ENCODE results near the gene LMO1. TPM values are rescaled to one million over a fixed set of nuclear protein-coding genes. Genes with fewer than 3 reads are reported as not detected.

Gene LMO1
- total RNA-seq, 2 experiments from 2014 or later, result not detected

- Mint-ChIP-seq H3K27me3 (no peaks in the 10 kb centered on the region), H3K36me3 (ENCODE audit: low read depth) (no peaks in the 10 kb centered on the region), H3K9me3 (no peaks in the 10 kb centered on the region), H3K4me3 (no peak overlapping the region), H3K27ac (no peak overlapping the region), H3K4me1 (no peaks in the 10 kb centered on the region)
- CTCF ChIA-PET, result no interaction called here
- POLR2A ChIA-PET, result no interaction called here
- peak; percentile 11 for DNase-seq
Measured at GRCh38 chr11:8294251-8294935, 30.7 kb upstream of the LMO1 start.

- Mint-ChIP-seq H3K9me3 (no peaks in the 10 kb centered on the region), H3K4me3 (no peak overlapping the region), H3K36me3 (ENCODE audit: low read depth) (no peaks in the 10 kb centered on the region), H3K27me3 (peaks cover 2% of the 10 kb centered on the region), H3K27ac (no peak overlapping the region), H3K4me1 (no peaks in the 10 kb centered on the region)
- DNase-seq, result peak; percentile 13
- CTCF ChIA-PET, result no interaction called here
- POLR2A ChIA-PET, result no interaction called here
Measured at GRCh38 chr11:8293171-8293570, 29.5 kb upstream of the LMO1 start.

GRCh38 chr11:8292351-8292750 is 28.7 kb upstream of the LMO1 start:
- peak; percentile 13 for DNase-seq
- no peaks in the 10 kb centered on the region for H3K36me3 Mint-ChIP-seq (ENCODE audit: low read depth)
- ChIA-PET CTCF (no interaction called here), POLR2A (no interaction called here)
- H3K4me1 Mint-ChIP-seq, result no peaks in the 10 kb centered on the region
- peaks cover 2% of the 10 kb centered on the region for H3K27me3 Mint-ChIP-seq
- H3K4me3 Mint-ChIP-seq, result no peak overlapping the region
- H3K9me3 Mint-ChIP-seq, result no peaks in the 10 kb centered on the region
- no peak overlapping the region for H3K27ac Mint-ChIP-seq

GRCh38 chr11:8291421-8292350 is 28.0 kb upstream of the LMO1 start:
- ChIA-PET POLR2A (no interaction called here), CTCF (no interaction called here)
- Mint-ChIP-seq H3K9me3 (no peaks in the 10 kb centered on the region), H3K36me3 (ENCODE audit: low read depth) (no peaks in the 10 kb centered on the region), H3K4me3 (no peak overlapping the region), H3K27me3 (peaks cover 2% of the 10 kb centered on the region), H3K4me1 (no peaks in the 10 kb centered on the region), H3K27ac (no peak overlapping the region)
- peak; percentile 10 for DNase-seq

- Mint-ChIP-seq H3K27ac (no peak overlapping the region), H3K4me1 (no peaks in the 10 kb centered on the region), H3K36me3 (ENCODE audit: low read depth) (no peaks in the 10 kb centered on the region), H3K9me3 (no peaks in the 10 kb centered on the region), H3K4me3 (no peak overlapping the region), H3K27me3 (peaks cover 2% of the 10 kb centered on the region)
- ChIA-PET POLR2A (no interaction called here), CTCF (no interaction called here)
- no peak for DNase-seq
Measured at GRCh38 chr11:8290081-8290810, 26.6 kb upstream of the LMO1 start.

GRCh38 chr11:8289492-8289918 is 25.8 kb upstream of the LMO1 start:
- H3K36me3 Mint-ChIP-seq (ENCODE audit: low read depth), result no peaks in the 10 kb centered on the region
- no peak overlapping the region for H3K27ac Mint-ChIP-seq
- H3K9me3 Mint-ChIP-seq, result no peaks in the 10 kb centered on the region
- no peak overlapping the region for H3K4me3 Mint-ChIP-seq
- ChIA-PET CTCF (no interaction called here), POLR2A (no interaction called here)
- DNase-seq, result no peak
- no peaks in the 10 kb centered on the region for H3K4me1 Mint-ChIP-seq
- peaks cover 8% of the 10 kb centered on the region for H3K27me3 Mint-ChIP-seq

- H3K4me3 Mint-ChIP-seq, result no peak overlapping the region
- no peaks in the 10 kb centered on the region for H3K9me3 Mint-ChIP-seq
- POLR2A ChIA-PET, result no interaction called here
- H3K36me3 Mint-ChIP-seq (ENCODE audit: low read depth), result no peaks in the 10 kb centered on the region
- H3K27me3 Mint-ChIP-seq, result peaks cover 11% of the 10 kb centered on the region
- H3K27ac Mint-ChIP-seq, result no peak overlapping the region
- CTCF ChIA-PET, result no interaction called here
- DNase-seq, result no peak
- H3K4me1 Mint-ChIP-seq, result no peaks in the 10 kb centered on the region
Measured at GRCh38 chr11:8288824-8289491, 25.3 kb upstream of the LMO1 start.

- H3K36me3 Mint-ChIP-seq (ENCODE audit: low read depth), result no peaks in the 10 kb centered on the region
- H3K27me3 Mint-ChIP-seq, result peaks cover 11% of the 10 kb centered on the region
- POLR2A ChIA-PET, result no interaction called here
- H3K4me1 Mint-ChIP-seq, result no peaks in the 10 kb centered on the region
- CTCF ChIA-PET, result no interaction called here
- no peak overlapping the region for H3K27ac Mint-ChIP-seq
- no peak for DNase-seq
- no peak overlapping the region for H3K4me3 Mint-ChIP-seq
- no peaks in the 10 kb centered on the region for H3K9me3 Mint-ChIP-seq
Measured at GRCh38 chr11:8288166-8288772, 24.6 kb upstream of the LMO1 start.

GRCh38 chr11:8287703-8288102 is 24.0 kb upstream of the LMO1 start:
- H3K27me3 Mint-ChIP-seq, result peaks cover 11% of the 10 kb centered on the region
- ChIA-PET CTCF (no interaction called here), POLR2A (no interaction called here)
- no peak for DNase-seq
- no peak overlapping the region for H3K27ac Mint-ChIP-seq
- no peaks in the 10 kb centered on the region for H3K4me1 Mint-ChIP-seq
- H3K9me3 Mint-ChIP-seq, result no peaks in the 10 kb centered on the region
- H3K4me3 Mint-ChIP-seq, result no peak overlapping the region
- no peaks in the 10 kb centered on the region for H3K36me3 Mint-ChIP-seq (ENCODE audit: low read depth)

- H3K27ac Mint-ChIP-seq, result no peak overlapping the region
- H3K4me3 Mint-ChIP-seq, result no peak overlapping the region
- CTCF ChIA-PET, result no interaction called here
Measured at GRCh38 chr11:8287297-8287696, 23.6 kb upstream of the LMO1 start.

GRCh38 chr11:8286886-8287285 is 23.2 kb upstream of the LMO1 start:
- no peak overlapping the region for H3K27ac Mint-ChIP-seq
- CTCF ChIA-PET, result no interaction called here
- no peak overlapping the region for H3K4me3 Mint-ChIP-seq
- peaks cover 11% of the 10 kb centered on the region for H3K27me3 Mint-ChIP-seq
- DNase-seq, result no peak
- H3K4me1 Mint-ChIP-seq, result no peaks in the 10 kb centered on the region
- POLR2A ChIA-PET, result no interaction called here
- no peaks in the 10 kb centered on the region for H3K9me3 Mint-ChIP-seq
- H3K36me3 Mint-ChIP-seq (ENCODE audit: low read depth), result no peaks in the 10 kb centered on the region

More at GRCh38 chr11:8287297-8287696, 23.6 kb upstream of the LMO1 start:
- no peaks in the 10 kb centered on the region for H3K36me3 Mint-ChIP-seq (ENCODE audit: low read depth)
- H3K4me1 Mint-ChIP-seq, result no peaks in the 10 kb centered on the region
- DNase-seq, result no peak
- peaks cover 11% of the 10 kb centered on the region for H3K27me3 Mint-ChIP-seq
- H3K9me3 Mint-ChIP-seq, result no peaks in the 10 kb centered on the region
- POLR2A ChIA-PET, result no interaction called here

GRCh38 chr11:8285796-8286195 is 22.1 kb upstream of the LMO1 start:
- ChIA-PET CTCF (no interaction called here), POLR2A (no interaction called here)
- H3K36me3 Mint-ChIP-seq (ENCODE audit: low read depth), result no peaks in the 10 kb centered on the region
- no peaks in the 10 kb centered on the region for H3K4me1 Mint-ChIP-seq
- no peaks in the 10 kb centered on the region for H3K9me3 Mint-ChIP-seq
- H3K27me3 Mint-ChIP-seq, result peaks cover 11% of the 10 kb centered on the region
- no peak overlapping the region for H3K27ac Mint-ChIP-seq
- H3K4me3 Mint-ChIP-seq, result no peak overlapping the region
- DNase-seq, result no peak

GRCh38 chr11:8285228-8285627 is 21.6 kb upstream of the LMO1 start:
- CTCF ChIA-PET, result no interaction called here
- POLR2A ChIA-PET, result no interaction called here
- H3K27me3 Mint-ChIP-seq, result peaks cover 11% of the 10 kb centered on the region
- H3K4me1 Mint-ChIP-seq, result no peaks in the 10 kb centered on the region
- no peaks in the 10 kb centered on the region for H3K9me3 Mint-ChIP-seq
- H3K27ac Mint-ChIP-seq, result no peak overlapping the region
- no peaks in the 10 kb centered on the region for H3K36me3 Mint-ChIP-seq (ENCODE audit: low read depth)
- no peak overlapping the region for H3K4me3 Mint-ChIP-seq
- no peak for DNase-seq

All from activated CD4-positive, alpha-beta memory T cell treated with anti-CD3 and anti-CD28 coated beads, Interleukin-2, amount 10 ng/mL, durations not matched to agents 7 days and 5 days (primary cell).